HG03558 (cell line): ENCODE results near the gene GIT1.

Experiments used
- ATAC-seq: cut with Tn5 transposase; IDR thresholded peaks from one replicate; pipeline ENCODE4 v1.9.1; 2021; ENCODE audit warnings: moderate number of reproducible peaks; ENCODE audit not compliant: unreplicated experiment; ENCODE audit errors: extremely low read depth

GIT1 gene

DNA sequence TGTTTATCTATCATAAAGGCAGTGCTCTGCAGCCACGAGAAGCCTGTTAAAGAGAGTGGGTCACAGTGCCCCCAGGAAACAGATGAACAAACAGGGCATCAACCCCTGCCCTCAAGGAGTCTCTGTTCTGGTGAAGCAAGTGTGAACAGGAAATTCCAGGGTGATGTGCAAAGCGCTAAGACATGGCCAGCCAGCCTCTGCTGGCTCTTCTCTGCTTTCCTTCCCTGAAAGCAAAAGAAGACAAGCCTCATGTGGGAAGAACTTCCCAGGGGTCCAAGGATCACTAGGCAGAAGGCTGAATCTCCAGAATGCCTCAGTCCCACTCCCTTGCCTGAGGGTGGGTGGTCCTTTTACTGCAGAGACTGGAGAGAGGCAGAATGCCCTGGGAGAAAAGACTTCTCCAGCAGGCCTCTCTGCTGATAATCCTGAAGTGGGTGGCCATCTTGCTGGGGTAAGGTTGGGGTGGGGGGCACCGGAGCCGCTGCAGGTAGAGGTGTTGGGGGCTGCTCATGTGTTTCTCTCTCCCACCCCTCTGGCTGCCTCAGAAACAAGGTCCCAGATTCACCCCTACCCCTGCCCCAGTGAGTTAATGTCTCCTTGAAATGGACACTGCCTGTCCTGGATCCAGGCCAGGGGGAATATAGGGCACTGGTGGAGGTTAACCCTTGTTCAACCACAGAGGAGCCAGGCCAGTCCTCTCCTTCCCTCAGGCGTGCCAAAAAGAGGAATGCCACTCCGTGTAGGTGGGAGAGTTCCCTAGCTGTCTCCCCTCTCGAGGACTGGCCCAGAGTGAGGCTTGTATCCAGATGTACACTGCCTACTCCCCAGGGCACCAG is 5.9 kb upstream of the GIT1 start:
- no peak for ATAC-seq

GRCh38 chr17:29594519-29595090 is 5.2 kb upstream of the GIT1 start:
- ATAC-seq = no peak

DNA sequence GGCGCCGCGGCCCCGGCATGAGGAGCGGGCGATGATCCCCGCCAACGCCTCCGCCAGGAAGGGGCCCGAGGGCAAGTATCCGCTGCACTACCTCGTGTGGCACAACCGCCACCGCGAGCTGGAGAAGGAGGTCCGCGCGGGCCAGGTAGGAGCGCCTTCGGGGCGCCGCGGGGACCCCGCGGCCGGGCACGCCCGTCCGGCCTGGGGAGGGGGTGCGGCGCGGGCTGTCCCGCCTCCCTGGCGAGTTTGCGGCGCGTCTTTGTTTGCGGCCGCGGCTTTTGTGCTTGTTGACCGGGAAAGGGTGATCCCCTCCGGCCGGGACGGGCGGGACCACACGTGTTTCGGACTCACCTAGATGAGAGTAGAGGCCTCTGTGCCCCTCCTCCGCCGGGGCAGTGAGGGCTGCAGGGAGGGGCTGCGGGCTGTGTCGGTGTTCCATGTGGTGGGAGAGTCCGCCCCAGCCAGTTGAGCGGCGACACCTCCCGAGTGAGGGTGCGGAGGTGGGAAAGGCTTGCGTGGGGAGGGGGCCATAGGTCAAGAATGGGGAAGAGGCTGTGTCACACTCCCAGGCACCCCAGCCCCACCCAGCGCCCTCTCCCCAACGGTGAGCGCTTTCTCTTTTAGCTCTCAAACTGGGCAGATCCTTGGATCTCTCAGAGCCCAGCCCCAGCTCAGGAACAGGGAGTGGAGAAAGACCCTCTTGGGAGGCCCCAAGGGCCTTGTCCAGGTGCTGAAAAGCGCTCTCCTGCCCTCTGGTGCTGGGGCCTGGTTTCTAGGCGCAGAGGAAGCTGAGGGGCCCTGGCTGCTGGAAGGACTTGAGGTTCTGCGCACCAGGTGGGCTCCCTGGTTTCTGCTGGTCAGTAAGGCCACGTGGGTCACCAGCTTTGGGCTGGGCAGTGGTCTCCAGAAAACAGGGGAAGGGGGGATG is 4.4 kb upstream of the GIT1 start:
- ATAC-seq = no peak

GRCh38 chr17:29592850-29593551 is 3.6 kb upstream of the GIT1 start, which contains the start of gene ANKRD13B:
ANKRD13B (plus strand) TSS chr17:29593132; CDS start chr17:29593622, 490 bp downstream.
- ATAC-seq = no peak

GRCh38 chr17:29591737-29592608 is 2.5 kb upstream of the GIT1 start:
- no peak for ATAC-seq

- ATAC-seq = no peak
Measured at GRCh38 chr17:29591146-29591736, 1.8 kb upstream of the GIT1 start.

DNA sequence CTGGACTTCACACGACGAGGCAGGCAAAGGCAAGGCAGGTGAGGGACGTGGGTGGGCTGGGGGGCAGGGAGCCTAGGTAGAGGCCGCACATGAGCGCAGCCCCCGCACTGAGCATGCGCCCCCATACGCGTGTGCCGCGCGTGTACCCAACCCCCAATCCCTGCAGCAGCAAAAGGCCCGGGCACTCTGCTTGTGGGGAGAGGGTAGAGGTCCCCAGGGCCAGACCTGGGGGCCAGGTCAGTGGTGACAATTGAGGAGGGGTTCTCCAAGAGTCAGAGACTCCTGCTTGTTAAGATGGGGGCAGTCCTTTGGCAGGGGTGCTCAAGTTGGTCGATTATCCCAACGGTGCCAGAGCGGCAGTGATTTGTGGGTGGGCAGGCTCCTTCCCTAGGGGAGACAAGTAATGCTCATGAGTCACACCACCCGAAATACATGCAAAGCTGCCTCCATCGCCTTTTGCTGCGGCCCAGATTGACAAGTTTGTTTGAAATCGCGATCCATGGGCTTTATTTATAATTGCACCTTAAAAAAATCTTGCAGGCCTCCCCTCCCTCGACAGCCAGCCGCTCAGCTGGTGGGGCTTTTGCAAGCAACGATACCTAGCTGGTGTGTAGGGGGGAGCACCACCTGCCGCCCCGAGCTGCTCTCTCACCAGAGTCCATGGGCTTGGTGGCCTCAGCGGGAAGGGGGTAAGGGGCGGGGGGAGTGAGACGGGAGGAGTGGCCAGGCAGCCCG is 1.1 kb upstream of the GIT1 start:
- ATAC-seq = no peak

DNA sequence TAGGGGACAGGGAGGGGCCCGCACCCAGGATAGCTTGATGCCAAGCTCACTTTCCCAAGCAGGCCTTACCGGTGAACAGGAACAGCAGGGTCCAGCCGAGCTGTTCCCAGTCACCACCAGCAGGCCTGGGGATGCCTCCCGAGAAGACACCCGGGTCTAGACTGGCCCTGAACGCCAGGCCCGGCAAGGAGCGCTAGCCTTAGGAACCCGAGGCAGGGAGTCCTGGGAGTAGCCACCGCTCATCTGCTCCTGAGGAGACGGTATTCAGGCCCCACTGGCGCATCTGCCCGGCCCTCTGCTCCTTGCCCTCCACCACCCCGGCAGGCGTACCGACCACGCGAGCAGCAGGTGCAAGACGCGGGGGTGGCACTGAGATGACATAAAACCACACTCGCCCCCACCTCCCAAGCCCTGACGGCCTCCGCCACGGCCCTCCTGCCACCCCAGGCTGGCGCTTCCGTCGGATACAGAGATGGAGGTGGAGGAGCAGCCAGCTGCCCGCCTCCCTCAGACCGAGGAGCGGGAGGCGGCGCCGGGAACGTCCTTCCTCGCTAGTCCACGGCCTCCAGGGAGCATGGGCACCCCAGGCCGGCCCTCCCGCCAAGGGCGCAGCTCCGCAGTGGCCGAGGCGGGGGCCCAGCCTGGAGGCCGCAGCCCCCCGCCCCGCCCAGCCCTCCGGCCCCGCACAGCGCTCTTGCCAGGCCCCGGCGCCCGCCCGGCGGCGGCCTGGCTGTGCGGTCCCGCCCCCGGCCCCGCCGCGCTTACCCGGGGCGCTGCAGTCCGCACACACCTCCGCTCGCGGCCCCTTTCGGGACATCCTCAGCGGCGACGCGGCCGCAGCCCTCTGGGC is 661 bp downstream of the GIT1 start:
- no peak for ATAC-seq

DNA sequence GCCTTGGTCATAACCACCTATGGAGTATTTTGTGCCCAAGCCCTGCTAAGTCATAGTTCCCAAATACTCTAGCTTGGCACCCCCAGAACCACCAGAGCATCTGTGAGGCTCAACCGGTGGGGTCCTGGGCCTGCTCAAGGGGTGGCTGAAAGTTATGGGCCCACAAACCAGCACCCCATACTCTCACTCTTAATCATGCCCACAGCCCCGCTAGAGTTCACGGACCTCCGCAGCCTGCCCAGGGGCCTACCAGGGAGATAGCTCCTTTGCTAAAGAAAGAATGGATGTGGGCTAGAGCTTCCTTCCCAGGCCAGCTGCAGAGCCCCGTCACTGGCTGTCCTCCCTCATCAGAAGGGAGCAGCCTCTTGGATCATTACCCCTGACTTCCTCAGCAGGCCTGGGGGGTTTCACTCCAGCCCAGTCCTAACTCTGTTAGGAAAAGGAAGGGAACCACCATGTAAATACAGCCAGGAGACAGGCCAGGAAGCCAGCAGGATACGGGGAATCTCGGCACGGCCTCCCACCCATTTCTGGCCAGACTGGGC is 1.4 kb downstream of the GIT1 start:
- ATAC-seq = no peak

GRCh38 chr17:29587591-29587990 is 1.9 kb downstream of the GIT1 start:
- no peak for ATAC-seq

DNA sequence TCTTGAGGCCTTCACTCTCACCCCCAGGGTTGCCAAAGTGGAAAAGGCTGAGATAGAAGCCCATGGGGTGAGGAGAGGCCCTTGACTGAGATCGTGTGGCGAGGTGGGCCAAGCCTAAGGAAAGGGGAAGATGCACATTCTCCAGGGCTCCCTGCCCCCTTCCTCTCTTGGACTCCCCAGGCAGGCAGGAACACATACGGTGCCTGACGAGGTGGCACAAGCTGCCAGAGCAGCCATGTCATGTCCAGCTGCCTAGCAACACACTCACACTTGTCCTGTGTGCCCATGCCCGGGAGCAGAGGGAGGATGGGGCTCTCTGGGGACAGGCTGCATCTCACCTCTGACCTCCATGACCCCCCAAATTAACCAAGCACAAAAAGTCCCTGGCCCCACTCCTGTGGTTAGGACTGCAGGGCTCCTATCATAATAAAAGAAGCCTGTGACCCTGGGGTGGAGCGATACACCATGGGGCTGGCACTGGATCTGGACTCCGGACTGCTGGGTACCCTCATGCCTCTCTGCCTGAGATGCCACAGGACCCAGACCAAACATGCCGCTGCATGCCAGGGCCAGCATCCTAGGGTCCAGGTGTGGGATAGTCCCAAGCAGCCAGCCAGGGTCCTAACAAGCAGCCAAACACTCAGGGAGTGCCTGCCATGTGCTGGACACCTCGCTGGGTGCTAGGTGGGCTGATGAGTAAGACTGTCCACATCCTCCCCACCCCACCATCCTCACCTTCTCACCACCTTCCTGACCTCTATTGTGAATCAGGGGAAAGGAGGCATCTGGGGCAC is 2.6 kb downstream of the GIT1 start:
- ATAC-seq = no peak

DNA sequence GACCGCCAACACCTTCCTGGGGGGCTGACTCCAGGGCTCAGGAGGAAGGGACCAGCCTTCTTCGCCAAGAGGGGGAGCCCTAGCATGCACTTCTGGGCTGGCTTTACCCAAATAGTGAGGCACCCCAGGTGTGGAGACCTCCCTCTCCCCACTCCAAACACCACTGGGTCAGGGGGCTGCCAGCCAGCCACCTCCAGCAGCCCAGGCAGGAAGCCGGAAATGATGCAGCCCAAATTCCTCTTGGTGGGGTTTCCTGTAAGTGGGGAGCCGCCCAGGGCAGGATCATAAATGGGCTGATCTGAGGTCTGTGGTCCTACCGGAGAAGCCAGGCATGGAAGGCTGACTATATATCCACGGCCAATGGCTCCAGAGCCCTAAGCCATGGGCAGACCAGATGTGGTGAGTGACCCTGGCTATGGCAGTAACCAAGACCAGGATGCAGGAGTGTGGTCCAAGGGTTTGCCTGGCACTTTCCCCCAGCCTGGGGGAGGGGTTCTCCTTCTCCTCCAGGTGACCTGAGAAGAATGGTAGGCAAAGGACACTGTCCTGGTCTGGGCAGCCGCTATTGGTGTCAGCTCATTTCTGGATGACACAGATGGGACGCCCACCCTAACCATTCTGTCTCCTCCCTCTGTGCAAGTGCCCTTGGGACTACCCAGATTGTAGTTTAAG is 4.2 kb downstream of the GIT1 start:
- no peak for ATAC-seq

DNA sequence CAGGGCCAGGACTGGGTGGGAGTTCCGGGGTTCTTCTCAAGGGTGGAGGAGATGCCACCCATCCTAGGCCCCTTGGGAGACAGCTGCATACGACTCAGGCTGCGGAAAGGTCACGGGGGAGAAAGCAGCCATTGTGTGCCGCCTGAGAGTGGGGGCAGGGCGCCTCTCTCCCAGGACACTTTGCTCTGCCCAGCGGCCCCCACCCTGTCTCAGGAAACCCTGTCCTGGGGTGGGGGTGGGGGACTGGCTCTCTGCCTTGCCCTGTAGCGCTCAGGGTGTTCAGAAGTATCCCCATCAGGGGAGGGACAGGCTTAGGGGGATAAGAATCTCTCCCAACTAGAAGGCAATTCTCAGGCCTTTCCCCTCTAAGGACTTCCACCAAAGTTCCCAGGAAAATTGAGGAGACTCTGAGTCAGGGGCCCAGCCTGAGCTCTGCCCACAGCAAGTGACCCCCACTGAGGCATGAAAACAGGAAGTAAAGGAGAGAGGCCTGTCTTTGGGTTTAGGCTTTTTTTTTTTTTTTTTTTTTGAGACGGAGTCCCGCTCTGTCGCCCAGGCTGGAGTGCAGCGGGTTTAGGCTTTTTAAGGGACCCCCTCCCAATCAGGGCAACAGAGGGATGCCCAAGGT is 4.9 kb downstream of the GIT1 start:
- ATAC-seq = no peak

GRCh38 chr17:29583324-29584248 is 5.9 kb downstream of the GIT1 start:
- ATAC-seq = no peak
